Muscle layer of duodenum (tissue), 2 donors: ENCODE results near the gene SLC13A5.

Experiments used
- H3K27ac ChIP-seq: one replicate; pipeline ENCODE4 v1.7.0; 2013; ENCODE audit warnings: mild to moderate bottlenecking, low read length
- H3K27me3 ChIP-seq: one replicate; pipeline ENCODE4 v1.7.0; 2013; ENCODE audit warnings: low read depth, mild to moderate bottlenecking, control low read depth, low read length
- H3K36me3 ChIP-seq, 2 donors: one replicate each; pipeline ENCODE4 v1.7.0; 2013; ENCODE audit warnings: low read length in 2 of 2, control low read depth in 1 of 2, mild to moderate bottlenecking in 1 of 2; ENCODE audit not compliant: insufficient read depth in 2 of 2, control insufficient read depth in 1 of 2
- H3K4me1 ChIP-seq, 2 donors: one replicate each; pipeline ENCODE4 v1.7.0; 2013; ENCODE audit warnings: low read length in 2 of 2, mild to moderate bottlenecking in 2 of 2, control low read depth in 1 of 2, moderate library complexity in 1 of 2; ENCODE audit not compliant: insufficient read depth in 2 of 2, control insufficient read depth in 1 of 2
- H3K4me3 ChIP-seq, 2 donors: one replicate each; pipeline ENCODE4 v1.7.0; 2013; ENCODE audit warnings: low read length in 2 of 2, low read depth in 1 of 2, mild to moderate bottlenecking in 1 of 2
- H3K9me3 ChIP-seq, 2 donors: one replicate each; pipeline ENCODE4 v1.7.0; 2013; ENCODE audit warnings: low read length in 2 of 2, control low read depth in 1 of 2, mild to moderate bottlenecking in 1 of 2; ENCODE audit not compliant: control insufficient read depth in 1 of 2
- donor health status: healthy.

Gene SLC13A5

GRCh38 chr17:6710317-6710716, 2.9 kb downstream of the SLC13A5 start:
- no peak overlapping the region for H3K27ac ChIP-seq
- no peaks in the 10 kb centered on the region for H3K9me3 ChIP-seq
- peaks cover 30% of the 10 kb centered on the region for H3K27me3 ChIP-seq
- H3K36me3 ChIP-seq: no peaks in the 10 kb centered on the region
- peaks cover 0 to 19% of the 10 kb centered on the region in 2 donors for H3K4me1 ChIP-seq
- H3K4me3 ChIP-seq: no peak overlapping the region

GRCh38 chr17:6708357-6708961, 4.7 kb downstream of the SLC13A5 start:
- Histone ChIP-seq H3K4me1 (peaks cover 0 to 12% of the 10 kb centered on the region in 2 donors), H3K27me3 (peaks cover 23% of the 10 kb centered on the region), H3K4me3 (no peak overlapping the region), H3K36me3 (no peaks in the 10 kb centered on the region), H3K27ac (no peak overlapping the region), H3K9me3 (no peaks in the 10 kb centered on the region)

- Histone ChIP-seq H3K4me1 (no peaks in the 10 kb centered on the region), H3K36me3 (no peaks in the 10 kb centered on the region), H3K9me3 (no peaks in the 10 kb centered on the region), H3K27me3 (peaks cover 9% of the 10 kb centered on the region), H3K4me3 (no peak overlapping the region), H3K27ac (no peak overlapping the region)
Observed at GRCh38 chr17:6706996-6707395, 6.2 kb downstream of the SLC13A5 start.

GRCh38 chr17:6706499-6706898, 6.7 kb downstream of the SLC13A5 start:
- no peaks in the 10 kb centered on the region for H3K4me1 ChIP-seq
- no peak overlapping the region for H3K27ac ChIP-seq
- no peaks in the 10 kb centered on the region for H3K9me3 ChIP-seq
- H3K27me3 ChIP-seq: peaks cover 4% of the 10 kb centered on the region
- no peak overlapping the region for H3K4me3 ChIP-seq
- no peaks in the 10 kb centered on the region for H3K36me3 ChIP-seq

- Histone ChIP-seq H3K36me3 (no peaks in the 10 kb centered on the region), H3K9me3 (no peaks in the 10 kb centered on the region), H3K27ac (no peak overlapping the region), H3K27me3 (no peaks in the 10 kb centered on the region), H3K4me3 (no peak overlapping the region), H3K4me1 (no peaks in the 10 kb centered on the region)
Observed at GRCh38 chr17:6704470-6705052, 8.6 kb downstream of the SLC13A5 start.

- Histone ChIP-seq H3K4me1 (no peaks in the 10 kb centered on the region), H3K4me3 (no peak overlapping the region), H3K36me3 (no peaks in the 10 kb centered on the region), H3K27ac (no peak overlapping the region), H3K27me3 (no peaks in the 10 kb centered on the region), H3K9me3 (no peaks in the 10 kb centered on the region)
Observed at GRCh38 chr17:6703751-6704150, 9.4 kb downstream of the SLC13A5 start.

- Histone ChIP-seq H3K27ac (no peak overlapping the region), H3K36me3 (no peaks in the 10 kb centered on the region), H3K4me3 (no peak overlapping the region), H3K9me3 (no peaks in the 10 kb centered on the region), H3K4me1 (no peaks in the 10 kb centered on the region), H3K27me3 (no peaks in the 10 kb centered on the region)
Observed at GRCh38 chr17:6702567-6703215, 10.5 kb downstream of the SLC13A5 start.

GRCh38 chr17:6701719-6702118, 11.4 kb downstream of the SLC13A5 start:
- no peak overlapping the region for H3K27ac ChIP-seq
- H3K9me3 ChIP-seq: no peaks in the 10 kb centered on the region
- H3K4me3 ChIP-seq: no peak overlapping the region
- H3K4me1 ChIP-seq: no peaks in the 10 kb centered on the region
- H3K27me3 ChIP-seq: no peaks in the 10 kb centered on the region
- H3K36me3 ChIP-seq: no peaks in the 10 kb centered on the region

GRCh38 chr17:6700948-6701307, 12.2 kb downstream of the SLC13A5 start:
- Histone ChIP-seq H3K36me3 (no peaks in the 10 kb centered on the region), H3K27ac (no peak overlapping the region), H3K9me3 (no peaks in the 10 kb centered on the region), H3K4me3 (no peak overlapping the region), H3K4me1 (no peaks in the 10 kb centered on the region), H3K27me3 (no peaks in the 10 kb centered on the region)

- Histone ChIP-seq H3K4me1 (no peaks in the 10 kb centered on the region), H3K4me3 (no peak overlapping the region), H3K9me3 (no peaks in the 10 kb centered on the region), H3K36me3 (no peaks in the 10 kb centered on the region), H3K27me3 (no peaks in the 10 kb centered on the region), H3K27ac (no peak overlapping the region)
Observed at GRCh38 chr17:6699997-6700947, 12.9 kb downstream of the SLC13A5 start.

GRCh38 chr17:6698004-6698403, 15.2 kb downstream of the SLC13A5 start:
- Histone ChIP-seq H3K4me3 (no peak overlapping the region), H3K36me3 (no peaks in the 10 kb centered on the region), H3K27ac (no peak overlapping the region), H3K9me3 (no peaks in the 10 kb centered on the region), H3K27me3 (no peaks in the 10 kb centered on the region), H3K4me1 (no peaks in the 10 kb centered on the region)
